ENCODE data around the gene NINJ1.
A peak's percentile ranks its signal among the peaks of the same experiment; 100 is the strongest.
"Not testable (repeated sequence)": the region's sequence is repeated elsewhere in the genome, so short reads cannot be mapped to it uniquely, and the experiment has no call there.

NINJ1 gene

GRCh38 chr9:93159601-93160471 is 25.8 kb upstream of the NINJ1 start:
- DNase-seq, result peak; percentile 73

GRCh38 chr9:93156475-93157008 is 22.5 kb upstream of the NINJ1 start:
- DNase-seq, result no peak

- no peak for DNase-seq
Observed at GRCh38 chr9:93155716-93156474, 21.8 kb upstream of the NINJ1 start.

GRCh38 chr9:93154293-93154903 is 20.3 kb upstream of the NINJ1 start:
- DNase-seq, result peak; percentile 42

GRCh38 chr9:93151097-93151784 is 17.2 kb upstream of the NINJ1 start:
- no peak for DNase-seq

- no peak for DNase-seq
Observed at GRCh38 chr9:93149361-93149760, 15.3 kb upstream of the NINJ1 start.

- no peak for DNase-seq
Observed at GRCh38 chr9:93148721-93149120, 14.7 kb upstream of the NINJ1 start.

GRCh38 chr9:93147632-93148031 is 13.6 kb upstream of the NINJ1 start:
- no peak for DNase-seq

GRCh38 chr9:93146696-93147095 is 12.6 kb upstream of the NINJ1 start:
- not testable (repeated sequence) for DNase-seq

- DNase-seq, result no peak
Observed at GRCh38 chr9:93143830-93144530, 9.9 kb upstream of the NINJ1 start.

GRCh38 chr9:93141771-93142483 is 7.9 kb upstream of the NINJ1 start:
- no peak for DNase-seq

- no peak for DNase-seq
Observed at GRCh38 chr9:93139365-93140182, 5.5 kb upstream of the NINJ1 start.

GRCh38 chr9:93138171-93138764 is 4.2 kb upstream of the NINJ1 start:
- no peak for DNase-seq

GRCh38 chr9:93137362-93137761 is 3.3 kb upstream of the NINJ1 start:
- no peak for DNase-seq

GRCh38 chr9:93136011-93136440 is 2.0 kb upstream of the NINJ1 start:
- peak; percentile 12 for DNase-seq

- no peak for DNase-seq
Observed at GRCh38 chr9:93134740-93135444, 841 bp upstream of the NINJ1 start.

- DNase-seq, result no peak
Observed at GRCh38 chr9:93133681-93134014, 403 bp downstream of the NINJ1 start.

GRCh38 chr9:93132946-93133680 is 938 bp downstream of the NINJ1 start:
- DNase-seq, result no peak

All from NCI-H1436 (cell line).